Testis (tissue), 3 donors: ENCODE measurements around the gene TSSC4. TPM values are rescaled to one million over a fixed set of nuclear protein-coding genes. Genes with fewer than 3 reads are reported as not detected.

Experiments used
- DNase-seq: peaks from one replicate; pipeline ENCODE4 v3.0.0-alpha.2; 2019
- H3K27ac ChIP-seq, 2 donors: fragments of 200-600 bp; sonication (generic); one replicate each; pipeline ENCODE4 v1.5.1; 2019
- H3K27me3 ChIP-seq: fragments of 200-600 bp; sonication (generic); one replicate; pipeline ENCODE4 v1.5.1; 2019
- H3K36me3 ChIP-seq: fragments of 200-600 bp; sonication (generic); one replicate; pipeline ENCODE4 v1.5.1; 2017; ENCODE audit warnings: low read depth; ENCODE audit errors: missing control alignments
- H3K4me1 ChIP-seq: fragments of 200-600 bp; sonication (generic); one replicate; pipeline ENCODE4 v1.5.1; 2019
- H3K4me3 ChIP-seq, 2 donors: fragments of 200-600 bp; sonication (generic); one replicate each; pipeline ENCODE4 v1.5.1; 2017 to 2019
- H3K9me3 ChIP-seq: fragments of 200-600 bp; sonication (generic); one replicate; pipeline ENCODE4 v1.5.1; 2017
- CTCF ChIP-seq, 3 experiments: fragments of 450-650 bp in 2 of 3; fragments of 200-600 bp in 1 of 3; sonication (generic) in 1 of 3; IDR thresholded peaks; one replicate each; pipeline ENCODE4 v1.5.1; 2016 to 2019; ENCODE audit warnings: antibody characterized with exemption in 3 of 3, mild to moderate bottlenecking in 2 of 3, moderate library complexity in 1 of 3
- POLR2A ChIP-seq: fragments of 450-650 bp; IDR thresholded peaks from one replicate; pipeline ENCODE4 v1.6.1; 2017; ENCODE audit warnings: antibody characterized with exemption, mild to moderate bottlenecking, moderate library complexity
- WGBS, 2 donors: methylation state at CpG; one replicate each; pipeline ENCODE4 v1.1.5; 2018; 5-methylcytosine and 5-hydroxymethylcytosine counted together
- intact Hi-C: fragments of 100-400 bp; cut with DNase I; formaldehyde crosslinking; loops from one replicate; pipeline ENCODE4 v1.15.1; 2023; ENCODE audit warnings: low total_unique reads
- polyA plus RNA-seq: library from polyadenylated mRNA; stranded (reverse); fragments of 350-450 nt; fragmentation: Illumina TruSeq; extraction: RNeasy Lipid Tissue Mini Kit (QIAGEN cat#74804); gene quantifications from one replicate; pipeline ENCODE4 v1.2.3, GENCODE V29; 2014; ENCODE audit warnings: low read depth, low replicate concordance; ENCODE audit not compliant: insufficient read depth
- small RNA-seq, 2 donors: library from RNA; depleted of rRNA; stranded (forward); fragments of <200 nt; gene quantifications; one replicate each; pipeline ENCODE3, GENCODE V24; 2016
- total RNA-seq, 2 donors: library from RNA; depleted of rRNA; stranded (reverse); fragments of >200 nt; gene quantifications; one replicate each; pipeline ENCODE4 v1.2.3, GENCODE V29; 2016

The TSSC4 gene
- total and polyA plus RNA-seq, 3 donors from 2014 or later, result 87.4 to 133 (median 95.5) TPM

GRCh38 chr11:2451916-2452315 is 51.4 kb downstream of the TSSC4 start:
- no peak for TF ChIP-seq CTCF (IDR thresholded peaks at IDR 0.05)
- Histone ChIP-seq H3K27me3 (no peaks in the 10 kb centered on the region), H3K4me3 (no peak overlapping the region), H3K4me1 (peaks cover 6% of the 10 kb centered on the region), H3K9me3 (no peaks in the 10 kb centered on the region), H3K27ac (no peak overlapping the region), H3K36me3 (no peaks in the 10 kb centered on the region)
- no peak for DNase-seq
- 64 to 65% methylated on average over 5 to 6 of the region's 6 CpGs for WGBS, 2 donors
- intact Hi-C loops, result no loop called here

- intact Hi-C loops, result no loop called here
- no peak for TF ChIP-seq POLR2A
- TF ChIP-seq CTCF (IDR thresholded peaks at IDR 0.05), result no peak
- Histone ChIP-seq H3K4me1 (peaks cover 6% of the 10 kb centered on the region), H3K4me3 (no peak overlapping the region), H3K9me3 (no peaks in the 10 kb centered on the region), H3K27ac (no peak overlapping the region), H3K27me3 (no peaks in the 10 kb centered on the region), H3K36me3 (no peaks in the 10 kb centered on the region)
- DNase-seq, result no peak
- WGBS, 2 donors, result 57 to 59% methylated on average over 15 to 20 of the region's 20 CpGs
Observed at GRCh38 chr11:2452321-2453012, 51.9 kb downstream of the TSSC4 start.

GRCh38 chr11:2453436-2453835 is 52.9 kb downstream of the TSSC4 start:
- Histone ChIP-seq H3K27me3 (no peaks in the 10 kb centered on the region), H3K36me3 (no peaks in the 10 kb centered on the region), H3K9me3 (no peaks in the 10 kb centered on the region), H3K4me3 (no peak overlapping the region), H3K27ac (no peak overlapping the region), H3K4me1 (peaks cover 6% of the 10 kb centered on the region)
- intact Hi-C loops, result no loop called here
- no peak for DNase-seq
- 93 to 95% methylated on average over 5 of the region's 5 CpGs for WGBS, 2 donors
- no peak for TF ChIP-seq POLR2A
- TF ChIP-seq CTCF (IDR thresholded peaks at IDR 0.05), result no peak

Small RNA genes within 50 kb of the gene (small RNA-seq; reads per million reads assigned to genes)
- gene RF00019, result 0 reads per million in 2 donors

Other genes with a start within 250 kb of the TSSC4 start
- gene INS, start 239.5 kb upstream of the TSSC4 start, total RNA-seq, result not detected
- gene INS, start 239.5 kb upstream of the TSSC4 start, polyA plus RNA-seq, result not detected
- gene TH, start 228.9 kb upstream of the TSSC4 start, total RNA-seq, result 1 to 10 TPM; 1.1 to 2.0 TPM
- gene TH, start 228.9 kb upstream of the TSSC4 start, polyA plus RNA-seq, result 1.2 TPM
- gene ASCL2, start 130.2 kb upstream of the TSSC4 start, total RNA-seq, result 1 to 10 TPM; 4.8 to 5.8 TPM
- 1.3 TPM for gene ASCL2, start 130.2 kb upstream of the TSSC4 start, polyA plus RNA-seq
- under 1 TPM; 0.12 to 0.47 TPM for gene C11orf21, start 98.8 kb upstream of the TSSC4 start, total RNA-seq
- 0.88 TPM for gene C11orf21, start 98.8 kb upstream of the TSSC4 start, polyA plus RNA-seq
- gene TSPAN32, start 98.7 kb upstream of the TSSC4 start, total RNA-seq, result 1 to 10 TPM; 1.0 to 1.1 TPM
- 1.5 TPM for gene TSPAN32, start 98.7 kb upstream of the TSSC4 start, polyA plus RNA-seq
- gene CD81, start 23.4 kb upstream of the TSSC4 start, total RNA-seq, result 100 to 1,000 TPM; 541 to 829 TPM
- 665 TPM for gene CD81, start 23.4 kb upstream of the TSSC4 start, polyA plus RNA-seq
- 1 to 10 TPM in 1 of 2 donors, under 1 TPM in 1; 0.94 to 1.1 TPM for gene TRPM5, start 43.8 kb downstream of the TSSC4 start, total RNA-seq
- 0.46 TPM for gene TRPM5, start 43.8 kb downstream of the TSSC4 start, polyA plus RNA-seq
- gene KCNQ1, start 44.3 kb downstream of the TSSC4 start, total RNA-seq, result 10 to 100 TPM; 12.8 to 24.2 TPM
- 6.0 TPM for gene KCNQ1, start 44.3 kb downstream of the TSSC4 start, polyA plus RNA-seq